HEK293T (cell line): ENCODE data around the gene GUCD1.

Source experiments
- CTCF ChIA-PET: fragments of 350-600 bp; formaldehyde crosslinking; extraction: SDS; loops from one replicate; lab custom pipeline; 2021; ENCODE audit warnings: antibody characterized with exemption, inconsistent platforms; lab: Yijun Ruan, JAX
- POLR2A ChIA-PET: fragments of 350-600 bp; formaldehyde crosslinking; extraction: SDS; loops from one replicate; lab custom pipeline; 2020; ENCODE audit warnings: antibody characterized with exemption, inconsistent platforms; lab: Yijun Ruan, JAX
- DNase-seq: peaks from one replicate; pipeline ENCODE4 v3.0.0; 2012; ENCODE audit warnings: mixed read lengths; ENCODE audit errors: extremely low spot score
- ARNT ChIP-seq: fragments of 450-650 bp; IDR thresholded peaks from 2 replicates; pipeline ENCODE4 v1.6.1; 2017; ENCODE audit warnings: mild to moderate bottlenecking
- BHLHE40 ChIP-seq: fragments of 450-650 bp; IDR thresholded peaks from 2 replicates; pipeline ENCODE4 v1.6.1; 2016; ENCODE audit warnings: mild to moderate bottlenecking, moderate library complexity, borderline replicate concordance
- CTBP1 ChIP-seq: fragments of 450-650 bp; IDR thresholded peaks from 2 replicates; pipeline ENCODE4 v1.6.1; 2016; ENCODE audit warnings: borderline replicate concordance
- ELF4 ChIP-seq: fragments of 450-650 bp; IDR thresholded peaks from 2 replicates; pipeline ENCODE4 v1.6.1; 2017; ENCODE audit warnings: antibody characterized with exemption
- FOXA1 ChIP-seq: fragments of 450-650 bp; IDR thresholded peaks from 2 replicates; pipeline ENCODE4 v1.6.1; 2016; ENCODE audit warnings: mild to moderate bottlenecking
- FOXK2 ChIP-seq: fragments of 450-650 bp; IDR thresholded peaks from 2 replicates; pipeline ENCODE4 v1.6.1; 2016; ENCODE audit warnings: mild to moderate bottlenecking
- FOXM1 ChIP-seq: fragments of 450-650 bp; IDR thresholded peaks from 2 replicates; pipeline ENCODE4 v1.6.1; 2017; ENCODE audit warnings: mild to moderate bottlenecking, borderline replicate concordance
- HDGF ChIP-seq: fragments of 450-650 bp; IDR thresholded peaks from 2 replicates; pipeline ENCODE4 v1.6.1; 2017; ENCODE audit warnings: antibody characterized with exemption, borderline replicate concordance
- L3MBTL2 ChIP-seq: fragments of 450-650 bp; conservative IDR thresholded peaks from 2 replicates; pipeline ENCODE4 v1.6.1; 2016; ENCODE audit warnings: mild to moderate bottlenecking
- LEF1 ChIP-seq: fragments of 450-650 bp; IDR thresholded peaks from 2 replicates; pipeline ENCODE4 v1.6.1; 2017; ENCODE audit warnings: mild to moderate bottlenecking, borderline replicate concordance
- NFRKB ChIP-seq: fragments of 450-650 bp; IDR thresholded peaks from 2 replicates; pipeline ENCODE4 v1.6.1; 2016; ENCODE audit warnings: mild to moderate bottlenecking, moderate library complexity
- PKNOX1 ChIP-seq: fragments of 450-650 bp; IDR thresholded peaks from 2 replicates; pipeline ENCODE4 v1.6.1; 2016
- SP1 ChIP-seq: fragments of 450-650 bp; IDR thresholded peaks from 2 replicates; pipeline ENCODE4 v1.6.1; 2017
- SUZ12 ChIP-seq: fragments of 450-650 bp; IDR thresholded peaks from 2 replicates; pipeline ENCODE4 v1.6.1; 2016; ENCODE audit warnings: mild to moderate bottlenecking
- TARDBP ChIP-seq: fragments of 450-650 bp; IDR thresholded peaks from 2 replicates; pipeline ENCODE4 v1.6.1; 2016
- ZNF384 ChIP-seq: fragments of 450-650 bp; IDR thresholded peaks from 2 replicates; pipeline ENCODE4 v1.6.1; 2016

GUCD1 gene

DNA sequence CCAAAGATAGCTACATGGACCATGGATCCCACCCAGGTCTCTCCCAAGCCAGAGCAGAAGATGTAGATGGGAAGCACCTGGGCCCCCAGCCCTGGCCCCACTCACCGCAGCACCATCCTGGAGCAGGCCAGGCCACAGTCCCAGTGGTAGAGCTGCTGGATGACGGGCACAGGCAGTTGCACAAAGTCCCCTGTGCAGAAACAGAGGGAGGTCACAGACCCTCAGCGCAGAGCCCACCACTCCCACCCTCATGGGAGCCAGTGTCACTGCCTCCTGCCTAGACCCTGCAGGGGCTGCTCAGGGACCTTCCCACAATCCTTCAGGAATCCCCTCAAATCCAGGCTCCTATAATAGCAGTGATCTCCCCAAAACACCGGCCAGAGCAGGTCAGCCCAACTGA is 6.1 kb downstream of the GUCD1 start:
- ChIA-PET POLR2A (interaction anchor here (1.1 kb wide), 1 partner anchor 10 kb away, joined by 3 read pairs; no protein-coding TSS in a partner anchor), CTCF (no interaction called here)
- no peak for DNase-seq
- TF ChIP-seq TARDBP, result no peak
- no peak for TF ChIP-seq ZNF384
- no peak for TF ChIP-seq FOXA1
- TF ChIP-seq NFRKB, result no peak

DNA sequence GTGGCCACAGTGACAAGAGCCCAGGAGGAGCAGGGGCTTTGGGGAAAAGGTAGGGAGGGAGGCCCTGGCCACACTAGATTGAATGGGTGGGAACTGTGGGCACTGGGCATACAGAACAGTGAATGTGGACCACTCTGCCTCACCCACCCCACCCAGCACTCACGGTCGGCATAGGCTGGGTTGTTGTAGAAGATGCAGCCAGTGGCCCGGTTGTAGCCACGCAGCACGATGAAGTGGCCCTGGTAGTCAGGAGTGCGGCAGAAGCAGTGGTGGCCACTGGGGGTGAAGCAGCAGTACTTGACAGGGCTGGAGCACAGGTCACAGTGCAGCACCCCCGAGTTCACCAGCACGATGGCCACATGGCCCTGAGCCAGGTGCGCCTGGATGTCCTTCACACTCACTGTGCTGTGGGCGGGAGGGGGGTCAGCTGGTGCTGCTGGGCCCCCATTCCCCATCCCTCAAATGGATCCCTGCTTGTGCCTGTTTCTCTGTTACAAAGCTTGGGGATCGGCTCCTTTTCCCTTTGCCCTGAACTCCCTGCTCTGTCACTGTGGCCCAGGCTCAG is 11.2 kb downstream of the GUCD1 start:
- POLR2A ChIA-PET, result no interaction called here
- DNase-seq, result no peak
- CTCF ChIA-PET, result no interaction called here
- TF ChIP-seq FOXA1, result no peak
- no peak for TF ChIP-seq LEF1
- TF ChIP-seq ELF4, result no peak
- no peak for TF ChIP-seq SUZ12
- TF ChIP-seq ARNT, result no peak
- no peak for TF ChIP-seq NFRKB
- TF ChIP-seq PKNOX1, result no peak
- no peak for TF ChIP-seq FOXK2
- TF ChIP-seq HDGF, result no peak
- TF ChIP-seq CTBP1, result no peak
- TF ChIP-seq FOXM1, result no peak
- TF ChIP-seq TARDBP, result no peak
- TF ChIP-seq BHLHE40, result no peak
- TF ChIP-seq L3MBTL2, result no peak
- no peak for TF ChIP-seq SP1
- TF ChIP-seq ZNF384, result no peak

DNA sequence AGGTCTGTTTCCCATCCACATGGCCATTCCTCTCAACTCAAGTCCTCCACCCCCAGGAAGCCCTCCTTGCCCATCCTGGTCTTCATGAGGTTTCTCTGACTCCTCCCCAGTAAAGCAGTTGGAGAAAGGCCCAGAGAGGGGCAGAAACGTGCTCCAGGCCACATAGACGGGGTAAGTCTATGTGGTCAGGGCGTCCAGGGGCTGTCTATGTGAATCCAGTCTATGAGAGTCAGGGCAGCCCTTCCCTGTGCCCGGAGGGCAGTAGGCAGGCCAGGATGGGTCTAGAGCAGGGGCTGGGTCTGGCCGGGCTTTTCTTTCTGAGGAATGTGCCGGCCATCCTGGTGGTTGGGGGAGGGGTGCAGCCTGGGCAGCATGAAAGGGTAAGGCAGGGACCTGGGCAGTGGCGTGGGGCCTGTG is 11.7 kb downstream of the GUCD1 start:
- no peak for DNase-seq
- no peak for TF ChIP-seq ARNT
- no peak for TF ChIP-seq LEF1
- TF ChIP-seq HDGF, result no peak
- TF ChIP-seq CTBP1, result no peak
- TF ChIP-seq FOXA1, result no peak
- TF ChIP-seq SP1, result no peak
- no peak for TF ChIP-seq FOXK2
- no peak for TF ChIP-seq FOXM1
- POLR2A ChIA-PET, result no interaction called here
- CTCF ChIA-PET, result no interaction called here

DNA sequence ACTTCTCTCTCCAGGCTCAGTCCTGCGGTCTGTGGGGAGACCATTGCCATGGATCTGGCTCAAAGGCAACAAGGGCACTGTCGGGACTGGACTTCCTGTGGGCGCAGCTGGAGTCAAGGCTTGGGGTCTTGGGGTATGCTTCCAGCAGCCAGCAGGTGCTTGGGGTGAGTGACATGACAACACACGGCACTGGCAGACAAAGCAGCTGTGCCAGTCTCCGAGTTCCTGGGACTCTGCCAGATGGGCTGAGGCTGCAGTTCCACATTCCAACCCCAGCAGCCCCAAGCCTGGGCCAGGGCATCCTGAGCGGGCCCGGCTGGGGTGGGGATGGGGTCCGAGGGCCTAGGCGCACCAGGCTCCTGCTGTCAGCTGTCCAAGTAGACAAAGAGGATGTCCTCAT is 12.3 kb downstream of the GUCD1 start:
- TF ChIP-seq LEF1 (no peak), FOXA1 (no peak), BHLHE40 (no peak), FOXM1 (no peak), NFRKB (no peak), ZNF384 (no peak), L3MBTL2 (no peak), SP1 (no peak), ARNT (no peak), HDGF (no peak), ELF4 (no peak)
- no peak for DNase-seq
- POLR2A ChIA-PET, result no interaction called here
- CTCF ChIA-PET, result no interaction called here

- TF ChIP-seq TARDBP (no peak), FOXK2 (no peak), NFRKB (no peak), ARNT (no peak), LEF1 (no peak), ZNF384 (no peak), PKNOX1 (no peak), HDGF (no peak), CTBP1 (no peak), BHLHE40 (no peak), ELF4 (no peak), L3MBTL2 (no peak), FOXA1 (no peak), FOXM1 (no peak)
- DNase-seq, result no peak
- ChIA-PET CTCF (interaction anchor here (0.6 kb wide), 1 partner anchor 1003 kb away, joined by 4 read pairs; no protein-coding TSS in a partner anchor), POLR2A (no interaction called here)
Measured at GRCh38 chr22:24541681-24542515, 13.0 kb downstream of the GUCD1 start.

DNA sequence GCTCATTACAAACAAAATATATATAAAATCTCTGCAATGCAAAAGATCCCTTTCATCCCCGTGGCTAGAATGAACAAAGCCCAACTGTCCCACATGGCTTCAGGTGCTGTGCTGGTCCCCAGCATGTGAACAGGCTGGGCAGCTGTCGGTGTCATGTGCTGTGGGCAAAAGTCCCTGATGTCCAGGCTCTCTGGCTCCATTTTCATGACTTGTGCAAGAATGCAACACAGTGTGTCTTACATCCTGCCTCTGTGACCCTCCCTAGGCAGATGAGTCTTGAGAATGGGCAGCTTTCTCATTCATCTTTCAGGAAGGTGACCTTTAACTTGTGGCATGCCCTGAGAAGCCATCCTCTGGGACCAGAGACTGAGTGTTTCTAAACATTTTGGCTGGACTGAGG is 14.5 kb downstream of the GUCD1 start:
- ChIA-PET CTCF (no interaction called here), POLR2A (interaction anchor here (2.6 kb wide), 1 partner anchor 15 kb away, joined by 13 read pairs; the partner anchor contains the start of genes GUCD1 and SNRPD3)
- no peak for TF ChIP-seq ELF4
- no peak for TF ChIP-seq FOXA1
- DNase-seq, result no peak

DNA sequence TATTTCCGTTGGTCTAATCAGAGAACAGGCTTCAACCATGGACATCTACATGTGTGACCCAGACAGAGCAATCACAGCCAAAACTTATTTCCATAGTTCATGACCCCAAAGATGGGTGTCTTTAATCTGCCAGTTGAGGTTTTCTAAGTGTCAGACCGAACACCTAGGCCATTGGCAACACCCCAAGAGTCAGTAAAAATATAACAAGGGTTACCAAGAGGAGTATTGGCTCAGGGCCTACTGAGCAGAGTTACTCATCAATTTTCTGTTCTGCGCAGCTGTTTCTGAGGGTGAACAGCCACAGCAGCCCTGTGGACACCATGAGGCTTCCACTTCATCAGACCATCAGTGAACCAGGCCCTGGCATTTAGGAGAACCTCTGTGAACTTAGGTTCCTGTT is 18.8 kb downstream of the GUCD1 start:
- no peak for TF ChIP-seq NFRKB
- TF ChIP-seq ZNF384, result no peak
- TF ChIP-seq FOXK2, result no peak
- no peak for TF ChIP-seq CTBP1
- TF ChIP-seq LEF1, result no peak
- TF ChIP-seq HDGF, result no peak
- TF ChIP-seq BHLHE40, result no peak
- no peak for TF ChIP-seq TARDBP
- no peak for TF ChIP-seq ARNT
- TF ChIP-seq ELF4, result no peak
- TF ChIP-seq FOXA1, result no peak
- CTCF ChIA-PET, result interaction anchor here (0.5 kb wide), 1 partner anchor 78 kb away, joined by 4 read pairs; no protein-coding TSS in a partner anchor
- DNase-seq, result no peak
- POLR2A ChIA-PET, result no interaction called here
